CD14-positive monocyte (primary cell): ENCODE results near the gene PTP4A1. TPM values are rescaled to one million over a fixed set of nuclear protein-coding genes. Genes with fewer than 3 reads are reported as not detected.

ENCODE experiments used
- DNase-seq, 3 donors: peaks; one replicate each; pipeline ENCODE4 v3.0.0-alpha.2; 2011 to 2022
- H2AFZ ChIP-seq: 2 replicates; pipeline ENCODE4 v1.6.0; 2012; ENCODE audit warnings: mild to moderate bottlenecking, low read depth, low read length, inconsistent platforms; ENCODE audit not compliant: insufficient read depth, poor library complexity, severe bottlenecking
- H3K27ac ChIP-seq, 2 donors: 1 replicate in 1 of 2; 2 replicates in 1 of 2; pipeline ENCODE4 v1.5.1; 2012 to 2013; ENCODE audit warnings: low read length in 2 of 2, control low read depth in 1 of 2, inconsistent platforms in 1 of 2, low read depth in 1 of 2, mild to moderate bottlenecking in 1 of 2
- H3K27me3 ChIP-seq, 2 donors: one replicate each; pipeline versions ENCODE4 v1.6.0 to v1.6.1; 2011 to 2013; ENCODE audit warnings: low read length in 2 of 2; ENCODE audit not compliant: control insufficient read depth in 2 of 2, insufficient read depth in 2 of 2
- H3K36me3 ChIP-seq, 2 donors: replicated peaks in 1 of 2; 1 replicate in 1 of 2; 2 replicates in 1 of 2; pipeline versions ENCODE4 v1.5.1 to v1.6.1; 2012 to 2013; ENCODE audit warnings: low read length in 2 of 2, control low read depth in 1 of 2, inconsistent platforms in 1 of 2, mild to moderate bottlenecking in 1 of 2; ENCODE audit not compliant: insufficient read depth in 2 of 2, control insufficient read depth in 1 of 2
- H3K4me1 ChIP-seq, 2 donors: 1 replicate in 1 of 2; 2 replicates in 1 of 2; pipeline versions ENCODE4 v1.5.1 to v1.6.1; 2012 to 2013; ENCODE audit warnings: low read length in 2 of 2, control low read depth in 1 of 2, inconsistent platforms in 1 of 2, mild to moderate bottlenecking in 1 of 2, moderate library complexity in 1 of 2; ENCODE audit not compliant: insufficient read depth in 2 of 2, control insufficient read depth in 1 of 2
- H3K4me2 ChIP-seq: replicated peaks from 2 replicates; pipeline ENCODE3; 2012; ENCODE audit warnings: low read length, moderate library complexity, mild to moderate bottlenecking; ENCODE audit not compliant: poor library complexity, severe bottlenecking; ENCODE audit errors: extremely low read depth
- H3K4me3 ChIP-seq, 3 experiments: fragments of 200-600 bp in 1 of 3; sonication (generic) in 1 of 3; replicated peaks in 1 of 3; 1 replicate in 2 of 3; 2 replicates in 1 of 3; pipeline ENCODE4 v1.5.1; 2011 to 2013; ENCODE audit warnings: low read length in 3 of 3, mild to moderate bottlenecking in 3 of 3, control low read depth in 2 of 3, low read depth in 2 of 3, inconsistent platforms in 1 of 3, moderate library complexity in 1 of 3
- H3K79me2 ChIP-seq: 2 replicates; pipeline ENCODE4 v1.6.0; 2012; ENCODE audit warnings: mild to moderate bottlenecking, control low read depth, inconsistent platforms, low read length, moderate library complexity; ENCODE audit not compliant: insufficient read depth
- H3K9ac ChIP-seq: 2 replicates; pipeline ENCODE4 v1.6.0; 2017; ENCODE audit warnings: low read length, mild to moderate bottlenecking; ENCODE audit not compliant: insufficient read depth, poor library complexity, severe bottlenecking
- H3K9me3 ChIP-seq, 2 donors: replicated peaks in 1 of 2; 1 replicate in 1 of 2; 2 replicates in 1 of 2; pipeline versions ENCODE4 v1.5.1 to v1.6.1; 2012 to 2013; ENCODE audit warnings: low read length in 2 of 2, control low read depth in 1 of 2; ENCODE audit not compliant: control insufficient read depth in 1 of 2, insufficient read depth in 1 of 2
- H4K20me1 ChIP-seq: 2 replicates; pipeline ENCODE4 v1.6.0; 2012; ENCODE audit warnings: mild to moderate bottlenecking, low read length, control low read depth, moderate library complexity; ENCODE audit not compliant: insufficient read depth
- H3K27ac Mint-ChIP-seq, 7 donors: one replicate each; pipeline ENCODE4 v1.8.0; 2020; ENCODE audit warnings: mild to moderate bottlenecking in 7 of 7, mixed read lengths in 7 of 7, moderate library complexity in 6 of 7, inconsistent platforms in 2 of 7
- H3K27me3 Mint-ChIP-seq, 3 donors: one replicate each; pipeline ENCODE4 v1.8.0; 2021 to 2022; ENCODE audit warnings: low read depth in 3 of 3, mild to moderate bottlenecking in 3 of 3, mixed read lengths in 3 of 3, moderate library complexity in 3 of 3, inconsistent platforms in 1 of 3
- H3K36me3 Mint-ChIP-seq, 2 donors: one replicate each; pipeline ENCODE4 v1.8.0; 2020; ENCODE audit warnings: mixed read lengths in 2 of 2, inconsistent platforms in 1 of 2, mild to moderate bottlenecking in 1 of 2
- H3K4me1 Mint-ChIP-seq: one replicate; pipeline ENCODE4 v1.8.0; 2020; ENCODE audit warnings: mild to moderate bottlenecking, mixed read lengths
- H3K4me3 Mint-ChIP-seq, 2 donors: one replicate each; pipeline ENCODE4 v1.8.0; 2020; ENCODE audit warnings: mild to moderate bottlenecking in 2 of 2, mixed read lengths in 2 of 2, moderate library complexity in 1 of 2
- H3K9me3 Mint-ChIP-seq, 7 donors: one replicate each; pipeline ENCODE4 v1.8.0; 2020 to 2022; ENCODE audit warnings: mixed read lengths in 7 of 7, mild to moderate bottlenecking in 6 of 7, moderate library complexity in 6 of 7, inconsistent platforms in 2 of 7
- WGBS: methylation state at CpG from one replicate; pipeline ENCODE4 v1.1.5; 2013; ENCODE audit warnings: missing lambda C conversion rate; ENCODE audit not compliant: insufficient coverage; 5-methylcytosine and 5-hydroxymethylcytosine counted together
- intact Hi-C, 2 donors: fragments of 100-400 bp; cut with micrococcal nuclease; formaldehyde crosslinking; loops; one replicate each; pipeline versions ENCODE4 v1.15.0 to v1.15.1; 2023
- polyA plus RNA-seq, 3 donors: library from polyadenylated mRNA; depleted of rRNA in 1 of 3; unstranded in 2 of 3; stranded (reverse) in 1 of 3; fragments of 300-500 nt in 2 of 3; fragments of >200 nt in 1 of 3; fragmentation: Illumina TruSeq in 2 of 3; gene quantifications; 1 replicate in 2 of 3; 2 replicates in 1 of 3; pipeline ENCODE4 v1.2.3, GENCODE V29; 2012 to 2021
- TF ChIP-seq, protein P1 (sequence below): fragments of 200-600 bp; IDR thresholded peaks from one replicate; pipeline ENCODE4 v1.8.0; 2022; ENCODE audit warnings: antibody characterized with exemption, mild to moderate bottlenecking

Gene PTP4A1
- polyA plus RNA-seq, 3 donors, result 73.4 to 106 (median 96.1) TPM

DNA sequence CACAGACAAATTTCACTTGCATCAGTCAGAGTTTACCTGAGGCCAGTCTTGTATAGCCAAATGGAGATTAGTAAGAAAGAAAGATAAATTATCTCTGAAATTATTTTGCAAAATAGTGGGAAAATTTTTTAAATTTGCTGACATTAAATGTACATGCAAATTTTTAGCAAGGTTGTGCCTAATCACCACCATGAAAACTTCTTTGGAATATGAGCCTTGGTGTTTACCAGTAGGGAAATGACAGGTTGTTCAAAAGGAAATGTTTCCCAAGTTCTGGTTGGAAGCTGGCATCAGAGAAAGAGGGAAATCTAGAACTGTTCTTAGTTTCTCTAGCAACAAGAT is 34.4 kb upstream of the PTP4A1 start:
- no peak overlapping the region for H3K27ac ChIP-seq
- no peaks in the 10 kb centered on the region for H3K27me3 ChIP-seq
- H3K36me3 ChIP-seq, result no peaks in the 10 kb centered on the region
- TF ChIP-seq, protein P1, sequence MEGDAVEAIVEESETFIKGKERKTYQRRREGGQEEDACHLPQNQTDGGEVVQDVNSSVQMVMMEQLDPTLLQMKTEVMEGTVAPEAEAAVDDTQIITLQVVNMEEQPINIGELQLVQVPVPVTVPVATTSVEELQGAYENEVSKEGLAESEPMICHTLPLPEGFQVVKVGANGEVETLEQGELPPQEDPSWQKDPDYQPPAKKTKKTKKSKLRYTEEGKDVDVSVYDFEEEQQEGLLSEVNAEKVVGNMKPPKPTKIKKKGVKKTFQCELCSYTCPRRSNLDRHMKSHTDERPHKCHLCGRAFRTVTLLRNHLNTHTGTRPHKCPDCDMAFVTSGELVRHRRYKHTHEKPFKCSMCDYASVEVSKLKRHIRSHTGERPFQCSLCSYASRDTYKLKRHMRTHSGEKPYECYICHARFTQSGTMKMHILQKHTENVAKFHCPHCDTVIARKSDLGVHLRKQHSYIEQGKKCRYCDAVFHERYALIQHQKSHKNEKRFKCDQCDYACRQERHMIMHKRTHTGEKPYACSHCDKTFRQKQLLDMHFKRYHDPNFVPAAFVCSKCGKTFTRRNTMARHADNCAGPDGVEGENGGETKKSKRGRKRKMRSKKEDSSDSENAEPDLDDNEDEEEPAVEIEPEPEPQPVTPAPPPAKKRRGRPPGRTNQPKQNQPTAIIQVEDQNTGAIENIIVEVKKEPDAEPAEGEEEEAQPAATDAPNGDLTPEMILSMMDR, result no peak
- no peak overlapping the region for H3K4me2 ChIP-seq
- peaks cover 1 to 4% (median 3%) of the 10 kb centered on the region in 3 donors for H3K27me3 Mint-ChIP-seq
- H2AFZ ChIP-seq, result no peak overlapping the region
- no peaks in the 10 kb centered on the region for H3K36me3 Mint-ChIP-seq
- intact Hi-C loops, result no loop called here
- H3K4me1 ChIP-seq, result no peaks in the 10 kb centered on the region
- no peak for DNase-seq
- H3K4me3 Mint-ChIP-seq, result no peak overlapping the region
- no peaks in the 10 kb centered on the region for H3K9me3 ChIP-seq
- H3K4me3 ChIP-seq, result no peak overlapping the region
- peaks cover 0 to 6% (median 2%) of the 10 kb centered on the region in 7 donors for H3K9me3 Mint-ChIP-seq
- H3K4me1 Mint-ChIP-seq, result peaks cover 2% of the 10 kb centered on the region
- no peaks in the 10 kb centered on the region for H4K20me1 ChIP-seq
- no peak overlapping the region for H3K9ac ChIP-seq
- H3K79me2 ChIP-seq, result no peaks in the 10 kb centered on the region
- H3K27ac Mint-ChIP-seq, result no peak overlapping the region

DNA sequence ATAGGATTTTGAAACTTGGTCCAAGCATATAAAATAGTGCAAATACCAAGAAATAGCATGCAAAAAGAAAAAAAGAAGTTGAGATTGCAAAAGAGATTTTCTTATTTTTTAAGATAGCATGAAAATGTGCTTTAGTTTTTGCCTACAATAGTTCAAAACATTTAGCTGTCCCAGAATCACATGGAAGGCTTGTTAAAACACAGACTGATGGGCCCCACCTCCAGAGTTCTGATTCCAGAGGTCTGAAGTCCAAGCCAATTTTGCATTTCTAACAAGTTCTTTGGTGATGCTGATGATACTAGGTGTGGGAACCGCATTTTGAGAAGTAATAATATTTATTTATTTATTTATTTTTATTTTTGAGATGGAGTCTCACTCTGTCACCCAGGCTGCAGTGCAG is 33.7 kb upstream of the PTP4A1 start:
- H3K27ac Mint-ChIP-seq, result no peak overlapping the region

More for the DNA sequence above, 33.7 kb upstream of the PTP4A1 start:
- H3K4me2 ChIP-seq, result no peak overlapping the region
- TF ChIP-seq, protein P1, result no peak
- no peak for DNase-seq
- H3K9me3 ChIP-seq, result no peaks in the 10 kb centered on the region
- WGBS, result no CpG with 5 or more reads among the region's 1 CpG
- Mint-ChIP-seq H3K4me3 (no peak overlapping the region), H3K27me3 (peaks cover 1 to 4% (median 3%) of the 10 kb centered on the region in 3 donors), H3K36me3 (no peaks in the 10 kb centered on the region), H3K4me1 (peaks cover 2% of the 10 kb centered on the region), H3K9me3 (peaks cover 0 to 6% (median 2%) of the 10 kb centered on the region in 7 donors)
- no peak overlapping the region for H2AFZ ChIP-seq
- H4K20me1 ChIP-seq, result no peaks in the 10 kb centered on the region
- H3K4me3 ChIP-seq, result no peak overlapping the region
- no peaks in the 10 kb centered on the region for H3K27me3 ChIP-seq
- intact Hi-C loops, result no loop called here
- no peaks in the 10 kb centered on the region for H3K36me3 ChIP-seq
- no peak overlapping the region for H3K27ac ChIP-seq
- H3K79me2 ChIP-seq, result no peaks in the 10 kb centered on the region
- no peaks in the 10 kb centered on the region for H3K4me1 ChIP-seq
- H3K9ac ChIP-seq, result no peak overlapping the region
